GM10248 (cell line): ENCODE data around the gene MAIP1.

Experiments used
- CTCF ChIA-PET: fragments of 300-600 bp; sonication (Branson Sonifier 250); formaldehyde crosslinking; extraction: SDS; loops from one replicate; lab custom pipeline; 2021; ENCODE audit warnings: antibody characterized with exemption; lab: Yijun Ruan, JAX
- POLR2A ChIA-PET: fragments of 350-650 bp; sonication (Branson Sonifier 250); formaldehyde crosslinking; extraction: SDS; loops from one replicate; lab custom pipeline; 2020; ENCODE audit warnings: antibody characterized with exemption; lab: Yijun Ruan, JAX
- DNase-seq: peaks from one replicate; pipeline ENCODE4 v3.0.0; 2012; ENCODE audit errors: extremely low spot score
- TF ChIP-seq, protein P1 (sequence below): IDR thresholded peaks from 2 replicates; pipeline ENCODE4 v1.5.1; 2012; ENCODE audit warnings: mild to moderate bottlenecking, low read depth; ENCODE audit errors: extremely low read depth, missing control alignments, control extremely low read depth

MAIP1 gene

DNA sequence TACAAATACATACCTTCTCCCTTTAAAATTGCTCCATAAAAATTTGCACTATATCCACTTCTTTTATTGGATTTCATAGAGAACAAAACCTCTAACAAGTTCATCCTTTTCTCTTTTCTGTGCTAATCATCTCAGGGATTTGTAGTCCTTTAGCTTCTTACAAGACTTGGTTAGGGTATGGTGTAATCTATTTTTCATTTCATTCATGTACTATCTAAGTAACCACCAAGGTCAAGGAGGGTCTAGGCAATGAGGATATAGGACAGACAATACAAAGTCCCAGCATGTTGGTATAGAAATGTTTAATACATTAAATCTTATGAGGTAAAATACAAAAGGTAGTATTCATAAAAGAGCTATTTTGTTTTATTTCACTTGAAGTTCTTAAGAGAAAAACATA lies 26.8 kb upstream of the MAIP1 start:
- DNase-seq: no peak
- ChIA-PET CTCF (interaction anchor here (1.4 to 3.7 kb wide), 2 partner anchors 13 to 15 kb away, joined by 3 to 18 read pairs; no protein-coding TSS in a partner anchor), POLR2A (no interaction called here)
- TF ChIP-seq, protein P1, sequence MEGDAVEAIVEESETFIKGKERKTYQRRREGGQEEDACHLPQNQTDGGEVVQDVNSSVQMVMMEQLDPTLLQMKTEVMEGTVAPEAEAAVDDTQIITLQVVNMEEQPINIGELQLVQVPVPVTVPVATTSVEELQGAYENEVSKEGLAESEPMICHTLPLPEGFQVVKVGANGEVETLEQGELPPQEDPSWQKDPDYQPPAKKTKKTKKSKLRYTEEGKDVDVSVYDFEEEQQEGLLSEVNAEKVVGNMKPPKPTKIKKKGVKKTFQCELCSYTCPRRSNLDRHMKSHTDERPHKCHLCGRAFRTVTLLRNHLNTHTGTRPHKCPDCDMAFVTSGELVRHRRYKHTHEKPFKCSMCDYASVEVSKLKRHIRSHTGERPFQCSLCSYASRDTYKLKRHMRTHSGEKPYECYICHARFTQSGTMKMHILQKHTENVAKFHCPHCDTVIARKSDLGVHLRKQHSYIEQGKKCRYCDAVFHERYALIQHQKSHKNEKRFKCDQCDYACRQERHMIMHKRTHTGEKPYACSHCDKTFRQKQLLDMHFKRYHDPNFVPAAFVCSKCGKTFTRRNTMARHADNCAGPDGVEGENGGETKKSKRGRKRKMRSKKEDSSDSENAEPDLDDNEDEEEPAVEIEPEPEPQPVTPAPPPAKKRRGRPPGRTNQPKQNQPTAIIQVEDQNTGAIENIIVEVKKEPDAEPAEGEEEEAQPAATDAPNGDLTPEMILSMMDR: no peak

DNA sequence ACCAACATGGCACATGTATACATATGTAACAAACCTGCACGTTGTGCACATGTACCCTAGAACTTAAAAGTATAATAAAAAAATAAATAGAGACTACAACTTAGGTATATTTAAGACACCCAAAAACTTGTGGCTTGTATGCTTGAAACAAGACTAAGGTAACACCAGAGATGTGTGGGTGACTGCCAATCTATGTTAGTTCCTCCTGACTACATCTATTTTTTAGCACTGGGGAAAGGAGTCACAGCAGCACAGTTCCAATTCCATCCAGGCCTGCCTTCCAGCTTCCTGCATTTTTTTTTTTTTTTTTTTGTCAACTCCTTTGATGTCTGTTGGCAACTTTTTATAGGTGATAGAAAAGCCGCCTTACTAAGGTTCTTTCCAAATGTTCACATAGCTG lies 26.1 kb upstream of the MAIP1 start:
- CTCF ChIA-PET: interaction anchor here (1.4 to 3.7 kb wide), 3 partner anchors 12 to 17 kb away, joined by 3 to 18 read pairs (median 5); no protein-coding TSS in a partner anchor
- POLR2A ChIA-PET: no interaction called here
- TF ChIP-seq, protein P1: no peak
- DNase-seq: no peak

DNA sequence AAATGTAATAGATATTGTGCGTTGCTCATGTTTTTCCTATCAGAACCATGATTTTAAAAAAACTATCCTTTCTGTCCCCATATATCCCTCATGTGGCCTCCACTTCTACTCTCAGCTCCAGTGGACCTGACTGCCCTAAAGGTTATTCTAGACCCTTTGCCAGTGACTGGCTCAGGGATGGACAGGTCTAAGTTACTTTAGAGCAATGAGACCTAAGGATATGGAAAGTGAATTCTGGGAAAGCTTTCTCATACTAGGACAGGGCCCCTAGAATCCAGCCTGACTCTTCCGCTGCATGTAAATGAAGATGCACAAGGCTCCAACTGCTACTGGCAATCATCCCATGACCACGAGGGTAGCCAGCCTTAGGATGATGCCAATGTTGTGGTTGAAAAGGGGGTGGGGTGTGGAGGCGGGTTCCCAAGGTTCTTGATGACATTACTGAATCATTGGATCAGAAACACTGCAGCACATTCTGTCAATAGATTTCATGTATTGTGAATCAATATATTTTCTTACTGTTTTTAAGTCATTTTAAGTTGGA lies 23.0 kb upstream of the MAIP1 start:
- TF ChIP-seq, protein P1: no peak
- no peak for DNase-seq
- ChIA-PET CTCF (no interaction called here), POLR2A (no interaction called here)

- ChIA-PET CTCF (interaction anchor here (1.8 kb wide), 1 partner anchor 11 kb away, joined by 4 read pairs; no protein-coding TSS in a partner anchor), POLR2A (no interaction called here)
- DNase-seq: no peak
- TF ChIP-seq, protein P1: no peak
These were observed 21.9 kb upstream of the MAIP1 start for GRCh38 chr2:199933466-199933865.

DNA sequence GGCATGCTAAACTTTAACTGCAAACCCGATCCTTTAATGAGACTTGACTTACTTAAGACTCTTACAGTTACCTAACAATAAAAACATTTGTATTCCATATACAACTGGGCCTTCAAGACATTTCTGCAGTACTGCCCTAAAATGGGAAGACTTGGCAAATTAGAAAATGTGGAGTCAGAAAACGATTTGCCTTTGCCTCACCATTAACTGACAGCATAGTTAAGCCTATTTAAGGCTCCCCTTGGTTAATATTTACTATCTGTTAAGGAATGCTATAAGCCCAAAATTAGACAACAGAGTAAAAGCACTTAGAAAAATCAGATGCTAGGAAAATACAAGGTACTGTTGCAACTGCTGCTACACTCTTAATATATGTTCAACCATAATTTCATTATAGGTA lies 18.8 kb upstream of the MAIP1 start:
- POLR2A ChIA-PET: no interaction called here

GRCh38 chr2:199940373-199940772 lies 15.0 kb upstream of the MAIP1 start:
- POLR2A ChIA-PET: interaction anchor here (0.7 kb wide), 1 partner anchor 28 kb away, joined by 6 read pairs; no protein-coding TSS in a partner anchor
- TF ChIP-seq, protein P1: no peak

More for the DNA sequence above, 18.8 kb upstream of the MAIP1 start:
- CTCF ChIA-PET: interaction anchor here (2.2 kb wide), 1 partner anchor 13 kb away, joined by 5 read pairs; no protein-coding TSS in a partner anchor
- DNase-seq: no peak
- TF ChIP-seq, protein P1: no peak

More at GRCh38 chr2:199940373-199940772, 15.0 kb upstream of the MAIP1 start:
- DNase-seq: no peak
- CTCF ChIA-PET: interaction anchor here (1.0 to 3.2 kb wide), 8 partner anchors 9 to 25 kb away, joined by 3 to 18 read pairs (median 6); no protein-coding TSS in a partner anchor
